GM18951 (cell line): ENCODE results near the gene SUFU.
"Not testable (repeated sequence)": the region's sequence is repeated elsewhere in the genome, so short reads cannot be mapped to it uniquely, and the experiment has no call there.

Experiments
- POLR2A ChIP-seq: IDR thresholded peaks from 4 replicates; pipeline ENCODE4 v1.6.1; 2011; ENCODE audit warnings: mild to moderate bottlenecking; ENCODE audit not compliant: insufficient read length, insufficient read depth; ENCODE audit errors: extremely low read depth
- in situ Hi-C: fragments of 300-500 bp; cut with MboI; formaldehyde crosslinking; loops from one replicate; pipeline ENCODE4 v1.12.0; 2022; ENCODE audit warnings: low sequenced_read_pairs, mixed read lengths, inconsistent platforms; ENCODE audit not compliant: unreplicated experiment

The SUFU gene

DNA sequence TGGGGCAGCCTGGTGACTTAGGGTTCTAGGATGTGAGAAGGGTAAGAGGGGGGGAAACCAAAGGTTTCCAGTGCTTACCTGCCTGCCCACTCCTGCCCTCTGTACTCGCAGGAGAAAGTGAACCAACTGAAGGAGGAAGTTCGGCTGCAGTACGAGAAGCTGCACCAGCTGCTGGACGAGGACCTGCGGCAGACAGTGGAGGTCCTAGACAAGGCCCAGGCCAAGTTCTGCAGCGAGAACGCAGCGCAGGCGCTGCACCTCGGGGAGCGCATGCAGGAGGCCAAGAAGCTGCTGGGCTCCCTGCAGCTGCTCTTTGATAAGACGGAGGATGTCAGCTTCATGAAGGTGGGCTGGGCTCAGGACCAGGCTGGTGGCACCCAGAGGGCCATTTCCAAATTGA is 151.2 kb downstream of the SUFU start:
- in situ Hi-C loops = no loop called here
- no peak for TF ChIP-seq POLR2A

DNA sequence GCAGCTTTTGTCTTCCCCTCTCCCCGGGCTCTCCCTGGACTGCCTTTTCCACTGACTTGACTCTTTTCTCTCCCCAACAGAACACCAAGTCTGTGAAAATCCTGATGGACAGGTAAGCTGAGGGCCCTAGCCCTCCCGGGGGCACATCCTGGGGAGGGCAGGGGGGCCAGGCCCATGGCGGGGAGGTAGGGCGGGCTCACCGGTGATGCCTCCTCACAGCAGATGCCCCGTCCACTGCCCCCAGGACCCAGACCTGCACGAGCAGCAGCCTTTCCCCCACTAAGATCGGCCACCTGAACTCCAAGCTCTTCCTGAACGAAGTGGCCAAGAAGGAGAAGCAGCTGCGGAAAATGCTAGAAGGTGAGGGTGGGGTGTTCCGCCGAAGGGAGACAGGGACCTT is 152.3 kb downstream of the SUFU start:
- no peak for TF ChIP-seq POLR2A
- in situ Hi-C loops = no loop called here

DNA sequence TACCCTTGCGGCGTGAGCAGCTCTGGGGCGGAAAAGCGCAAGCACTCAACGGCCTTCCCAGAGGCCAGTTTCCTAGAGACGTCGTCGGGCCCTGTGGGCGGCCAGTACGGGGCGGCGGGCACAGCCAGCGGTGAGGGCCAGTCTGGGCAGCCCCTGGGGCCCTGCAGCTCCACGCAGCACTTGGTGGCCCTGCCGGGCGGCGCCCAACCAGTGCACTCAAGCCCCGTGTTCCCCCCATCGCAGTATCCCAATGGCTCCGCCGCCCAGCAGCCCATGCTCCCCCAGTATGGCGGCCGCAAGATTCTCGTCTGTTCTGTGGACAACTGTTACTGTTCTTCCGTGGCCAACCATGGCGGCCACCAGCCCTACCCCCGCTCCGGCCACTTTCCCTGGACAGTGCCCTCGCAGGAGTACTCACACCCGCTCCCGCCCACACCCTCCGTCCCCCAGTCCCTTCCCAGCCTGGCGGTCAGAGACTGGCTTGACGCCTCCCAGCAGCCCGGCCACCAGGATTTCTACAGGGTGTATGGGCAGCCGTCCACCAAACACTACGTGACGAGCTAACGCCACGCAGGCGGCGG is 153.1 kb downstream of the SUFU start:
- in situ Hi-C loops = no loop called here
- TF ChIP-seq POLR2A = no peak

DNA sequence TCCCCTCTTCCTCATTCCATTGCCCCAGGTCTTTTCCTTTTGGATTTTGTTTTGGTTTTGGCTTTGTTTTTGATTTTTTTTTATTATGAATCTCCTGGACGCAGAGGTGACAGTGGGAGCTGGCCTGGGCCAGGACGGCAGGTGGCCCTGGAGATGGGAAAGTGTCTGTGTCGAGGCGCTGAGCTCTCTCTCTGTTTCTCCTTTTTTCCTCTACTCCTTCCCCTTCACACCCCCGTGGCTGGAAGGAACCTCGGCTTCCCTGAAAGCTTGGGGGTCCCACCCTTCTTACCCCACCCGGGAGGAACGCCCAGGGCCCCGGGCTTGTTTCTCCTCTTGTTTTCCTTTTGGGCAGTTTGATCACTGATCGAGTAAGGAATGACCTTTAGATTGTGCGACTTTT is 153.7 kb downstream of the SUFU start:
- no peak for TF ChIP-seq POLR2A
- in situ Hi-C loops = no loop called here

DNA sequence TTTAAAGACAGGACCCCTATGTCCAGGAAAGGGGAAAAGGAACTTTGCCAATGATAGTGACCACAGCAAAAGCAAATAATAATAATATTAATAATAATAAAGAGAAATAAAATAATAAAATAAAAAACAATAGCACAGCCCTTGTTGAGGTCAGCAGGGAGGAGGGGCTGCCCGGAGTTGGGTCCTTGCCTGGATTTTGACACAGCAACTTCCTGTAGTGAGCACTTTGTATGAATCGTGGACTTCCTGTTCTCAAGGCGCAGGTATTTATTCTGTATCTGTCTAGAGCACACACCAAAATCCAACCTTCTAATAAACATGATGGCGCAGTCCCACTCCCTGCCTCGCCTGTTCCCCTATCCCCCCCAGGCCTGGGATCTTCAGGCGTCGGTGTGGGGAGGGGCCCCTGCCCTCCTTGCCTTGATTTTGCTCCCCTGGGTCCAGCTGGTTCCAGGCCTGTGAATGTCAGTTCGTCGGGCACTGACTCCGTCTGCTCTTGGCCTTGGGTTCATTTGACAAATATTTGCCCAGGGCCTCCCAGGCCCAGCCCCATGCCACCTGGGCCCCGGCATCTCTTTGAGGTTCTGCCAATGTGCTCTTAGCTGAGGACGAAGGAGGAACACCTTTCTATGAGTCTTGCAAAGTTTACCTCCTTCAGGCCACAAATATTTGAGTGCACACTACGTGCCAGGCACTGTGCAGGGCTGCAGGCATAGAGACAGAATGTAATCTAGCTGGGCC is 154.4 kb downstream of the SUFU start:
- TF ChIP-seq POLR2A = no peak
- in situ Hi-C loops = no loop called here

DNA sequence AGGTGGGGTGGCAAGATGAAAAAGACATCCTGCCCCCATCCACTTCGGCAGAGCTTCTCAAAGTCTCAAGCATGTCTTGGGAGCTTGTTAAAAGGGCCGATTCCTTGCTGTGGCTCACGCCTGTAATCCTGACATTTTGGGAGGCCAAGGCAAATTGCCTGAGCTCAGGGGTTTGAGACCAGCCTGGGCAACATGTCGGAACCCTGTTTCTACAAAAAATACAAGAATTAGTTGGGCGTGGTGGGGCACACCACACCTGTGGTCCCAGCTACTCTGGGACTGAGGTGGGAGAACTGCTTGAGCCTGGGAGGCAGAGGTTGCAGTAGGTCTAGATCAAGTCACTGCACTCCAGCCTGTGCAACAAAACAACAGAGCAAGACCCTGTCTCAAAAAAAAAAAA is 155.0 kb downstream of the SUFU start:
- in situ Hi-C loops = no loop called here
- no peak for TF ChIP-seq POLR2A

DNA sequence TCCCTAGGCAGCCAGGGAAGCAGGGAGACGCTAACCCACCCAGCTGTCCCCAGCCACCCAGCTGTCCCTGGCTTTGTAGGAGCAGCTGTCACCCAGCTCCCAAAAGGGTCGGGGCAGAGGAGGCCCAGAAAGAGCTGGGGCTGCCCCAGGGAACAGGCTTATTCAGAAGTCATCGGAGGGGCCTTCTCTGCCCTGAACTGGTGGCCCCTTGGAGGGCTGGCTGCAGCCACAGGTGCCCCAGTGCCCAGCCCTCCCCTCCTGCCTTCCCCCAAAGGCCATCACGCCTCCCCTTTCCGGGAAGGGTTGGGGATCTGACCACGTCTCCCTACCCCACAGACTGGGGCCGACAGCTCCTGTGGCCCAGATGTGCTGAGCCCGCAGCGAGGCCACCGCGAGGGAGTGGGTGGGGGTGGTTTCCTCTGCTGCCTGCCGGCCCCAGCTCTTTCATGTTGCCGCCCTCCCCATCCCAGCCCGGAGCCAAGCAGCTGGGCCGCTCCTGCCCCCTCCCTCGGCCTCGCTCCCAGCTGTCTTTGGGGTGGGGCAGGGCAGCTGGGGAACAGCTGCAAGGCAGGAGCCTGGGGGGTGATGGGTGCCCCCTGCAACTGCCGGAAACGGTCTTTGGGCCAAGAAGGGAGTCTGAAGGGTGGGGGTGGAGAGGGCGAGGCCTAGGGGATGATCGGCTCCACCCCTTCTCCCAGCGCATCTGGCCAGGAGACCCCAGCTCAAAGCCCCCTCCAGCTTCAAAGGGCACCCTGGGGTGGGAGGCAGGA is 157.3 kb downstream of the SUFU start:
- in situ Hi-C loops = no loop called here
- peak; percentile 59 for TF ChIP-seq POLR2A

DNA sequence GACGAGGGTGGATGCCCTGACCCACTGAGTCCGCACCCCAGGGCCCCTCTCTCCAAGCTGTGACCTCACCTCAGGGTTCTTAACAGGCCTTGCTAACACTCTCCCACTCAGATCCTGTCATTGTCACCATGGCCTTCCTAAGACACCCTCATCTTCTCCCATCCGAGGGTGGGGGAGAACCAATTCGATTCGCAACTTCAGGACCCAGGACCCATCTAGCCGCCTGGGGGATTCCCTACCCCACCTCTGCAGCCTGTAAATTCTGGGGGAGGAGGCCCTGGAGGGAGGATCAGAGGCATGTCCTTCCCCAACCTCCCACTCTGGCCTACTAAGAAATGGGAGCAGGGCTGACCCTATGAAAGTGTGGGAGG is 157.9 kb downstream of the SUFU start:
- no peak for TF ChIP-seq POLR2A
- in situ Hi-C loops = no loop called here

DNA sequence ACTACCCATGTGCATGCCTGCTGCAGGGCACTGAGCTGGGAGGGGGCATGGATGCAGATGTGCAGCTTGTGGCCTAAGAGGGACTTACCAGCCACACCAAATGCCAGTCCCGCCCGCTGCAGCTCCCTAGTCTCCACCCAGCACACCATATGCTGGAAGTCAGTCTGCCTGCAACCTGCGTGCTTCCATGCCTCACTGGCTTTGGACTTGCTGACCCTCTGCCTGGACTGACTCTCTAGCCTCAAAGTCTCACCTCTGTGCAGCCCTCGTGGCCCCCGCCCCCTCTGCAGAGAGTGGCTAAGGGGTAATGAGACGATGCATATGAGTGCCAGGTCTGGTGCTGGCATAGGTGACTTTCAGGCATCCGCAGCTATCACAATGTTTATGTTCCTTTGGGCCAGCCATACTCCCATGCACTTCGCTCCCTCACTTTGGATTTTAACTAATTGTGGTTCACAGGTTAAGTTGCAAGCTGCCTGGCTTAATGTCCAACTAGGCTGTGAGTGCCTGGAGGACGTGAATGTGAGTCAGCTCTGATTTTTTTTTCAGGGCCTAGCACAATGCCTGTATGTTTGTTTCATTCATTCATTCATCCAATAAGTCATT is 162.2 kb downstream of the SUFU start:
- in situ Hi-C loops = no loop called here
- no peak for TF ChIP-seq POLR2A

DNA sequence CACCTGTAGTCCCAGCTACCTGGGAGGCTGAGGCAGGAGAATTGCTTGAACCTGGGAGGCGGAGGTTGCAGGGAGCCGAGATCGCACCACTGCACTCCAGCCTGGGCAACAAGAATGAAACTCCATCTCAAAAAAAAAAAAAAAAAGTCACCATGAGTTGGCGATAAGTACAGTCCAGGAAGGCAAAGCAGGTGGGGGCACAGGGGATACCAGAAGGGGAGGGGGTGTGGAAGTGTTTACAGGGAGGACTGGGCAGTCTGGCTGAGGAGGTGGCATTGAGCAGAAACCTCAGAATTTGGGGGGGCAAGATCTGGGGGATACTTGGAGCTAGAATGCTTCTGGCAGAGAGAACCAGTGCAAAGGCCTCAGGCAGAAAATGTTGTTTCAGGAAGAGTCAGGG is 163.6 kb downstream of the SUFU start:
- in situ Hi-C loops = not testable (repeated sequence)

DNA sequence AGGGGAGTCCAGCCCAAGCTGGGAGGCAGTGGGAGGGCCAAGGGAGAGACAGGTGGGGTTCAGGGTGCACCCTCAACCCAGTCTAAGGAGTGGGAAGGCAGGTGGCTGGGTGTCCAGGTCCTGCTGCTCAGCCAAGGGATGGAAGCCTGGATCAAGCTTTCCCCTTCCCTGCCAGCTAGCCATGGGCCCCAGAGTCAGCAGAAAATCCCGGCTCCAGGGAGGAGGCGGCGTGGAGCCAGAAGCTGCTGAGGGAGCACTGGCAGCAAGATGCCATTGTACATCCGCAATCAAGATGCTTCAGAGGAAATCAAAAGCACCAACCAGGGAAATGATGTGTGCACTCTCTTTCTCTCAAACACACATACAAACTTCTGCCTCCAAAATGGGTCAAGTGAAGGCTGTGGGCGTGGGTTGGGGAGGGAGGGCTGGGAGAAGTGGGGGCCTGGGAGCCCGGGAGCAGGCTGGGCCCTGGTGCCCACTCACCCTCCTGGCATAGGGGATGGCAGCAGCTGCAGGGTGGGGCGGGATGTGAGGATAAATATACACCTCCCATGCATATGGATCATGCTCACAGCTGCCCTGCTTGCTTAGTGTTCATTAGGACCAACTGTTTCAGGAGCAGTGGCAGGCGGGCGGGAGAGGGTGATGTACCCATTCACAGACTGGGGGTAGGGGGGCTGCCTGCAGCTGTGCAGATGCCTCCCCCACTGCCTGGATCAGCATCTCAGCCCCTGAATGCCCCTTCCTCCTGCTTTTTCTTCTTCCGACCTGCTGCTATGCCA is 164.7 kb downstream of the SUFU start:
- no peak for TF ChIP-seq POLR2A
- in situ Hi-C loops = no loop called here

DNA sequence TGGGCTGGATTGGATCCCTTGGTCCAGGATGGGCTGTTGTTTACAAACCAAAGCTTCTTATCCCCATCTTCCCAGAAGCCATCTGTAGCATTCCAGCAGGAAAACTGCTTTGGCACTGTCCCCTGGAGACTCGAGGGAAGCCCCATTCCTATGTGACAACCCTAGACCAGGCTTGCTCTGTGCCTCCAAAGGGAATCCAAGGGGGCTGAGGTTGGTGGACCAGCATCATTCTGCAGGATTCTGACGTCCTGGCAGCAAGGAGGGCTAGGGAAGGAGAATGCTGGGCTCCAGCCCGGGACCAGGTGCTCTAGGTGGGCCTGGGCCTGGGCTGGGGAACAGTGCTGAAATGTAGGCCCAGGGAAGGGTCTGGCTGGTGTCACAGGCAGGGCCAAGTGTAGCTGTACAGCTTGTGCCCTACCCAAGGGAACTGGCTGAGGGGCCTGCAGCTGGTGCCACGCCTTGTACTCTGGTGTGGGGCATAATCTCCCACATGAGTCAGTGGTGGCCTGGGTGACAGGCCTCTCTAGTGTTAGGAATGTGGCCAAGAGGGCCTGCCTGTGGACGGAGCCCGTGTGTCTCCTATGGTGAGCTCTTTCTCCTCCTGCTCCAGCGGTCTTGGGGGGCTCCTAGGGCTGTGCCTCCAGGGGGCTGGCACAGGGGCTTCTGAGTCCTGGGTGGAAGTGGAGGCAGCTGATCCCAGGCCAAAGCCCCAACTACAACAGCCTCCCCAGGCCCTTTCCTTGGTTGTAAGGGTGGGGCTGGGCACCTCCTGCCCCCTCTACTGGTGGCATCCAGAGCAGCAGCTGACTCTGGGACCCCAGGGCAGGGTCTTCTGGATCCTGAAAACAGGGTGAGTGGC is 165.7 kb downstream of the SUFU start:
- in situ Hi-C loops = no loop called here
- TF ChIP-seq POLR2A = no peak
